GM21515 (cell line): Measurements from ENCODE around the gene OSBPL1A.
"Not testable (repeated sequence)": the region's sequence is repeated elsewhere in the genome, so short reads cannot be mapped to it uniquely, and the experiment has no call there.

Experiments used
- ATAC-seq: cut with Tn5 transposase; IDR thresholded peaks from one replicate; pipeline ENCODE4 v1.9.1; 2021; ENCODE audit not compliant: unreplicated experiment

OSBPL1A gene

DNA sequence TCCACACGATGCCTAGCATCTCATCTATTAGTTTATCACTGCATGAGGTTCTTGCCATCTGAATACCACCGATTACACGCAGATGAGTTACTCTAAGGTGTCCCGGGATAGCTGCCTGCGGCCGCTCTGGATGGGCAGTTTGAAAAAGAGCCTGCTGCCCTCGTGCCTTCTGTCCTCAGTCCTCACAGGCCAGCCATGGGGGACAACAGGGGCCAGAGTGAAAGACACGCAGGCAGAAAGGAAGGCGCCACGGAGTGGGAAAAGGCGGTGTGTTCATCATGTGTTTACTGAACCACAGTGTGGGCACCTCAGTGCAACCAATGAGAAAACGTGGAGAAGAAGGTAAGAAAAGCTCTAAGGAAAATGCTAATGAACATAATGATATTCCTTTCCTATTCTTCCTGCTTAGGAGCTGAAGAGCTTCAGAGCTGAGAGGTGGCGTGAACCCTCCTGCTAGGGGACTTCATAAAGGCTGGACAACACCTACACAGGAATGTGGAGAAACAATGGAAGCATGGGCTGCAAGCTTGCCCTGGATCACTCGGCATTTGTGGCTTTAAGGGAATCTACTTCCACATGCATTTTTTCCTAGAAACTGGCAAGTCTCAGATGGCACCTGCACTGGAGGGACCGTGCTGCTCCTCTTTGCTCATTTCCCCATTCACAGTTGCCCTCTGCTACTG is 207.8 kb downstream of the OSBPL1A start:
- ATAC-seq: no peak

DNA sequence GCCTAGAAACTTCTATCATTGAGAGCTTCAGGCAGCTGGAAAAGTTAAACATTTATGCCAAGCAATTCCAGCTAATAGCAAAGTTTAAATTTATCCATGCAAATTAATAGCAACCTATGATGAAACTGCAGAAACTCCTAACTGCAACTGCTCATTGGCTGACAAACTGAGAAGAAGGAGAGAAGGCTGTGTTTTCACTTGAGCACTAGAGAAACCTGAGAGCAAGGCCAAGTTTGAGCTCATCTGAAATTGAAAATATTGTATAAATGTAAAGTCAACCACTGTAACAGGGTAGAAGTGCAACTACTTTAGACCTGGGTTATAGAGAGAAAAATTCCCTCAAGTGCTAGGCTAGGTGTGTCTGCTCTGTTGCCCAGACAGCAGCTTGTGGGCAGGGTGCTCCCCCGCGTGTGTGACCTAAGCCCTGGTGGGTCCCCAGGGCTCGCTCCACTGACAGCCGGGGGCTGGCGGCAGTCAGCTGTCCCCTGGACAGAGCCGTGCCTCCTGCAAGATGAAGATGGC is 208.6 kb downstream of the OSBPL1A start:
- peak; percentile 80 for ATAC-seq

DNA sequence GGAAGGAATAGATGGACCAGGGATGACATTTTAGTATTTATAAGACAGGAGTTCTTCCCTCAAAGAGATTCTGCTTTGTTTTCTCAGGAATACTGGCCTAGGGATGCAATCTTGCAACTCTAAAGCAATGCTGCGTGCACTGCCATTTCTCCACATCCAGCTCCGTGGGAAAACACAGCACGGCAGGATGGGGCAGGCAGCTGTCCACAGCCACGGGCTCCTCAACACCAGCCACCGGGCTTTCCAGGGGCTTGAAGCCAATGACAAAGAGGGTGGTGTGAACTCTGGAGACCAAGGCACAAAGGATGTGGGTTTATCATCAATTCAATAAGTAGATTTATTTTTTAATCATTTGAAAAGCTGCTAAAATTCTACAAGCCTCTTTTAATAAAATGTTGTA is 209.5 kb downstream of the OSBPL1A start:
- no peak for ATAC-seq

DNA sequence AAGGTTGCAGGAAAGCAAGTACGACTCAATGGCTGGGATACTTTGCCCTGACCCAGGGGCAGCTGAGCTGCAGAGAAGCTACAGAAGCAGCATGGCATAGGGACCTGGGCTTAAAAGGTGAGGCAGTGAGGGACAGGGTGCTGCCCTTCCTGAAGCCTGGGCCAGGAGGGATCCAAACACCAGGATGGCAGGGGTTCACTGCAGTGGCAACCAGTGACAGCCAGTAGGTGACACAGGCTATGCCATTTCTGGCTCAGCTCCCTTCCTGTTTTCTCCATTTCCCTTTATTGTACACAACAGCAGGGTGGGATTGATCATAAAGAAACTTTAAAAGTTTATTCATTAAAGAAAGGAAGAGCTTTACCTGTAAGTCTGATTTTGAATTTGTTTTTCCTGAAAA is 209.9 kb downstream of the OSBPL1A start:
- no peak for ATAC-seq

DNA sequence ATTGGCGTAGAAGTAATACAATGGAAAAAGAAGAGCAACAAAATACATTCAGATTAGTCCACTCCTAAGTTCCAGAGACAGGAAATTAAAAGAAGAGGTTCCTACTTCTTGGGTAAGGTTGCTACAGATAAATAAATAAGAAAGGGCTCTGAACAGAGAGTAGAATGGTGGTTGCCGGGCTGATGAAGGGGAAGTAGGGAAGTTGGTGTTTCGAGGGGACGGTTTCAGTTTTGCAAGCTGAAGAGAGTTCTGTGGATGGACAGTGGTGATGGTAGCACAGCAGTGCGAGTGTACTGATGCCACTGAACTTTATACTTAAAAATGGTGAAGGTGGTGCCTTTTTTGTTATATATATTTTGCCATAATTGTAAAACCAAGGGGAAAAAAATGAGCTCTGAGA is 210.6 kb downstream of the OSBPL1A start:
- peak; percentile 66 for ATAC-seq

DNA sequence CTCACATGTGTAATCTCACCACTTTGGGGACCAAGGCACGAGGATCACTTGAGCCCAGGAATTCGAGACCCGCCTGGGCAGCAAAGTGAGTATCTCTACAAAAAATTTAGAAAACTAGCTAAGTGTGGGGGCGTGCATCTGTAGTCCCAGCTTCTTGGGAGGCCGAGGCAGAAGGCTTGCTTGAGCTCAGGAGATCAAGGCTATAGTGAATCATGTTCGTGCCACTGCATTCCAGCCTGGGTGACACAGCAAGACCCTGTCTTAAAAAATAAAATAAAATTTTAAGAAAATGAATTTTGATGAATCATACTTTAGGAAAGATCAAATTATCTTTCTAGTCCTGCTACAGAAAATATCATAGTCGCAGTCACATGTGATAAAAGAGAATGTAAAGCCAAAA is 211.8 kb downstream of the OSBPL1A start:
- ATAC-seq: no peak

DNA sequence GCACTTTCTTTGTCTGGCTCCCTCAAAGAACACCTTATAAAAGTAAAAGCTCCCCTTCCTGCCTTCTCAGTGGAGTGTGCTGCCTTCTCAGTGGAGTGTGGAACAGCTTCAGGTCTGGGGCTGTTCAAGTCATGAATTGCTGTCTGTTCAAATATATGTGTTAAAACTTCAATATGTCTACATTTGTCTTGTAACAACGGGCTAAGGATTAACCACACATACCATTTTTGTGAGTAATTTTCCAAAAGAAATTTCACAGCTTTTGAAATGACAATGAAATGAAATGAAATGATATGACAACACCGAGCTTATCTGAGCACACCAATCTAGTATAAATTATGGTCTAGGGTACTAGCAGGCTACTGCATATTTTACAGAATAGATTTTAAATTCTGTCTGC is 215.8 kb downstream of the OSBPL1A start:
- no peak for ATAC-seq

DNA sequence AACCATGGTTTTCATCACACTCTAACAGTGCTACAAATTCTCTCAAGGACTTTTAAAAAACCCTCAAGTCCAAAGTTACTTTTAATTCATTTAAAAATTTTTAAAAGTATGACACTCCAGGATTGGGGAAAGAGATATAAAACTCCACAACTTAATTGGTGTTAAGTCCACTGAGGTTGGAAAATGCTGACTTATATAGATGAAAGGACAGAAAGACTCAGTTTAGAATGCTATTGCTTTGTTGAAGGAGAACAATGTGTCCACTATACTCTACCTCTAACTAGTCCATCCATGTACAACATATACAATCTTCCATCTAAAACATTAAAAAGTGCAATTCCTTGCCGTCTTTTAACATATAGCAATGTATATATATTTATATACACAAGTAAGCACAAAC is 217.6 kb downstream of the OSBPL1A start:
- ATAC-seq: no peak

DNA sequence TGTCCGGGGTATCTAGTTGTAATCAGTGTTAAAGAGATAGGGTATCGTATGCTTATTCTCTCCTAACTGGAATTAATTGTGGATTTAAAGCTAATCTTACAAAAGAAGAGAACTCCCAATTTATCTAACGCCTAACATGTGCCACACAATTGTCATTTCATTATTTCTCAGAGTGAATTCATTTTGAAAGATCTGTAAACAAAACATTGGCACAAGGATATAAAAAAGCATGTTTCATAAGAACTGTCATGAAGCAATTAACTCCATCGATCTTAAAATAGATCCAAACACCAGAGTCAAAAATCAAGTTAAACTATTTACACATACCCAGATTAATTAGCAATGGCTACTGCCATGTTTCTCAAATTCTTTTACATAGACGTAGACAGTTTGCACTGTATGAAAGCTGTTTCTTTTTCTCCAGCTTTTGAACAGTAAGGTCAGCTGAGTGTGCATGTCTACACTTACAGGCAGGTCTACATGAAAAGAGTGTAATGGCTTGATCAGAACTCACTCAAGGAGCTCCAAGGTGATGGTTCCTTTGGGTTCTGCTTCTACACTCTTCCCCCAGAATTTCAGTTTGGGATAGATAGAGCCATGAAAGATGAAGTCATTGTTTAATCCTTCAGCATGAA is 220.0 kb downstream of the OSBPL1A start:
- no peak for ATAC-seq

DNA sequence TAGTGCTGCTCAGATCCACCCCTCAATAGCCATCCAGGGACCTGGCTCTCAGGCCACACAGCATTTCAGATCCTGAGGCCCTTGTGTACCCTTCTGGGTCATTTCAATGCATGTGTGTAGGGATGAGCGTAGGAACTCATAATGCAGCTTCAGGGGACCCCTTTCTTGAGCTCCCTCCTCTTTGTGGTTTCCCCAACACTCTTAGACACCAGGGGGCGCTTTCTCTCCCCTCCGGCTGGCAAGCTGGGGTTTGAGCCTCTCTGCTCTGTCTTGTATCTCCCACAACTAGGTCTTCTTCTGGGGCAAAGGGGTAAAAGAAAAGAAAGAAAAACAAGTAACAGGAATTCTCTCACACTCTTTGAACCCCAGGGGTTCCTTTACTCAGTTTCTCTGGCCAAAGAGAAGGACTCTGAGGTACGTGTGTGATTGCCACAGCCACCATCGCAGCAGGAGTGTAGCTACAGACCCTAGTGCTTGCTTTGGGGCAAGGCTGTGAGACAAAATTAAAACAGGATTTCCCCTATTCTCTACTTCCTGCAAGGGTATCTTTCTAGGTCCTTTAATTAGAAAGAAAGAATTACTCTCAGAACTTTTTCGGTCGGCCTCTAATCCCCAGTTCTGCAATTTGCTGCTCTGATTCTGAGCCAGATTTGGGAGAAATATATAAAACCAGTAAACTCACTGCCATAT is 220.8 kb downstream of the OSBPL1A start:
- peak; percentile 80 for ATAC-seq

DNA sequence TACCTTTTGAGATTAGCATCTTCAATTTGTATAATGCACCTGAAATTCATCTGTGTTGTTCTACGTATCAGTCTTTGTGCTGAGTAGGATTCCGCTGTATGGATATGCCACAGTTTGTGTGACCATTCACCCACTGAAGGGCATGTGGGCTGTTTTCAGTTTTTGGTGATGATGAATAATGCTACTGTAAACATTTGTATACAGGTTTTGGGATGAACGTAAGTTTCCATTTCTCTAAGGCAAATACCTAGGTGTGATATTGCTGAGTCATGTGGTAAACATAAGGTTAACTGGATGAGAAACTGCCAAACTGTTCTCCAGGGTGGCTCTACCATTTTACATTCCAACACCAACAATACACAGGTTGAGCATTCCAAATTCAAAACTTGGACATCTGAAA is 223.6 kb downstream of the OSBPL1A start:
- ATAC-seq: no peak

DNA sequence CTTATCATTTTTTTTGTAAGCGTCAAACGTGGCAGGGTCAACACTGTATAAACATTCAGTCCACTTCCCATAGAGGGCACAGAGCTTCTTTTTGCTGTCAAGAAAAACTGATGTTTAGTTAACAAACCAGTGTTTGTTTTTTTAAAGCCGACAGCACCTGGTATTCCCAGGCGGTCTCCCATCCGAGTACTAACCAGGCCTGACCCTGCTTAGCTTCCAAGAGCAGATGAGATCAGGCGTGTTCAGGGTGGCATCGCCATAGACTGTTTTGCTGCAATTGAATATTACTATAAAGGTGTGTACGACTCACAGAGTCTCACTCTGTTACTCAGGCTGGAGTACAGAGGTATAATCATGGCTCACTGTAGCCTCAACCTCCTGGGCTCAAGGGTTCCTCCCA is 227.3 kb downstream of the OSBPL1A start:
- no peak for ATAC-seq

DNA sequence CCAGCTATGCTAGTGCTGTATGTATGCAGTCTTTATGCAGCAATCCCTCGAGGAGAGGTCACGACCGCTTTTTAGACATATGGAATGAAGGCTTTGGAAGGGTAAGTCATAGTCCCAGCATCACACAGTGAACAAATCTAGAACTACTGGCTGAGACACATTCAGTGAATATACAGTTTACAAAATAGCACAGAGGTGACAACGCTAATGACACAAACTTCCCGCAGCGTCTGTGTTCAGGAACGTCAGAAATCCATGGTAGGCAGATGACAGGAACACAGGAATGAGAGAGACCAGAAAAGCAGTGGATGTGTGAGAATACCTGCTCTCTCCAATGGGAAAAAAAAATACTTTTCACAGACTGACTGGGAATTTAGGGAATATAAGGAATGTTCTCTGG is 229.1 kb downstream of the OSBPL1A start:
- ATAC-seq: no peak

DNA sequence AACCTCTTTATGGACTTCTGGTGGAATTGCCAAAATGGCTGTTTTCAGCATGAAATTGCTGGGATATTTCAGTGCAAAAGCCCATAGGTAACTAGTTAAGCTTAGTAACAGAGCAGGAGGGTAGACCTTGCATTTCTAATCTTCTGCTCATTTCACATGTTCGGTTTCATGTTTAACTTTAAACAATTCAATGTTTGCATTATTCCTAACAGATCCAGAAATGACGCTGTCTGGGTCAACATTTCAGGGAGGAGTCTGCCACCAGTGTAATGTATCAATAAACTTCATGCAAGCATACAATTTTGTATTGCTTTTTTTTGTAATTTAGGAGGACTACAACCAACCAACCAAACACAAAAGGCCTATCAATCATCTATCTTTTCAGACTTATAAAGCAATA is 236.3 kb downstream of the OSBPL1A start:
- no peak for ATAC-seq

DNA sequence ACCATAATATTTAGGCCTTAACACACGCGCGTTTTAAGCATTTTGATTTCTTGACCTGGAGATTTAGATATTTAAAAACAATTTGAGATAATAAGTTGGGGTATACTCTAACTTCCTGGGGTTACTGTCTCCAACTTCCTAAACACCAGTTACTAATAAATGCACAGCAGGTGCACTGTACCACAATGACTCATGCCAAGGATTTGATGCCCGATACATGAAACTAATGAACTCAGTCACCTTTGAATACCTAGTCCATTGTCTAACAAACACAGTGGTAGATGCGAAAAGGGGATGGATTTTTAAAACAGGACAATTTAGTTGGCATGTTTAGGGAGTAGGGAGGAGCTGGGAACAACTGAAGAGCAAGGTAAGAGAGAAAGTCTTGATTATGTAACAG is 237.5 kb downstream of the OSBPL1A start:
- no peak for ATAC-seq

DNA sequence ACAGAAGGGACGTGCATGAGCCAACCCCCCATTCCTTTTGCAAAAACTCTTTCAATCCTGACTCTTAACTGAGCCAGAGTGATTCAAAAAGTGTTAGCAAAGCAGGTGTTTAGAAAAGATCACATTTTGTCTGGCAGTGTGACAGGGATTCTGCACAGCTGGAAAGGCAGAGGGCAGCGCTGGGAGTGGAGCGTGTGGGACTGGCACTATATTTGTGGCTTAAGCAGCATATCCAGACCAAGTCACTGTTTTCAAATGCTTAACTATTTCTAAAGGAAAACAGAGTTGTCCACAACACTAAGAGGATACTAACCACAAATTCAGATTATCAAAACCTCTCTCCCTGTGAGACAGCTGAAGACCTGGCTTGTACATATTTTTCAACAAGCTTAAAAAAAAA is 239.8 kb downstream of the OSBPL1A start:
- no peak for ATAC-seq

DNA sequence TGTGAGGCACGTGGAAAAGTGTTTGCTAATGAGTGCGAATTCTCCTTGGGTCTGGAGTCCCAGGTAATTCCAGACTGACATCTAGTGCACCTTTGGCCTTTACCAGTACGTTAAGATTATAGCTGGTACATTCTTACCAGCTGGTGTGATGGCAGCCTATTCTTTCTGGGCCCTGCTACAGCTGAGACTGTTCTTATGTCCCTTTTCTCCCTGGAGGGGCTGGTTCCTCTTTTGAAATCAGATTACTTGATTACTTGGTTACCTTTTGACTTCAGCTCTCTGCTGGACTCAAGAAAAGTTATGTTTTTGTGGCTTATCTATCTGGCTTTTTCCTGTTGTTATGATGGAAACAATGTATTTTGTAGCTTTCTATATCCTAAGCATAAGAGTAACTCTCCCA is 244.2 kb downstream of the OSBPL1A start:
- ATAC-seq: no peak

DNA sequence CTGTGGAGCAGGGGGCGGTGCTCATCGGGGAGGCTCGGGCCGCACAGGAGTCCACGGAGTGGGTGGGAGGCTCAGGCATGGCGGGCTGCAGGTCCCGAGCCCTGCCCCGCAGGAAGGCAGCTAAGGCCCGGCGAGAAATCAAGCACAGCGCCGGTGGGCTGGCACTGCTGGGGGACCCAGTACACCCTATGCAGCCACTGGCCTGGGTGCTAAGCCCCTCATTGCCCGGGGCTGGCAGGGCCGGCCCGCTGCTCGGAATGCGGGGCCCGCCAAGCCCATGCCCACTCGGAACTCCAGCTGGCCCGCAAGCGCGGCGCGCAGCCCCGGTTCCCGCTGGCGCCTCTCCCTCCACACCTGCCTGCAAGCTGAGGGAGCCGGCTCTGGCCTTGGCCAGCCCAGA is 248.0 kb downstream of the OSBPL1A start:
- ATAC-seq: not testable (repeated sequence)

DNA sequence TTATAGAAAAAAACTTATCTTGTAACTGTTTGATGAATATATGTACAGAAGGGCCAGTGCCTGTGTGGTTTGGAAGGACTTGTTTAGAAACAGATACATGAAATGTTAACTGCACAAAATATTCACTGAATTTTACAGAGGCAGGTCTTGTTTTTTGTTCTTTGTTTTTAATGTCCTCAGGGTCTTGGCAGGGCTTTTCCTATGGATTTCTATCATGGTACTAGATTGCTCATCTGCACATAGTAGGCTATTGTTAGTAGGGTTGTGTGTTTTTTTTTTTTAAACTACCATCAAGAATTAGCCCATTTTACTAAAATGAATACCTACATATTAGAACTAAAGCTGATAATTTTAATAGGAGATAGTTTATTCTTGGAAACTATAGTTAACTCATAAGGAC is 255.2 kb downstream of the OSBPL1A start:
- no peak for ATAC-seq

DNA sequence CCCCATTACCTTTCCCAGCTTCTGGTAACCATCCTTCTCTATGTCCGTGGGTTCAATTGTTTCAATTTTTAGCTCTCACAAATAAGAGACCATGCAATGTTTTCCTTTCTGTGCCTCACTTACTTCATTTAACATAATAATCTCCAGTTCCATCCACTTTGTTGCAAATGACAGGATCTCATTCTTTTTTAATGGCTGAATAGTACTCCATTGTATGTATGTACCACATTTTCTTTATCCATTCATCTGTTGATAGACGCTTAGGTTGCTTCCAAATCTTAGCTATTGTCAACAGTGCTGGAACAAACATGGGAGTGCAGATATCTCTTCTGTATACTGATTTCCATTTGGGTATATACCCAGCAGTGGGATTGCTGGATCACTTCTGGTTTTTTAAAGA is 256.9 kb downstream of the OSBPL1A start:
- no peak for ATAC-seq

DNA sequence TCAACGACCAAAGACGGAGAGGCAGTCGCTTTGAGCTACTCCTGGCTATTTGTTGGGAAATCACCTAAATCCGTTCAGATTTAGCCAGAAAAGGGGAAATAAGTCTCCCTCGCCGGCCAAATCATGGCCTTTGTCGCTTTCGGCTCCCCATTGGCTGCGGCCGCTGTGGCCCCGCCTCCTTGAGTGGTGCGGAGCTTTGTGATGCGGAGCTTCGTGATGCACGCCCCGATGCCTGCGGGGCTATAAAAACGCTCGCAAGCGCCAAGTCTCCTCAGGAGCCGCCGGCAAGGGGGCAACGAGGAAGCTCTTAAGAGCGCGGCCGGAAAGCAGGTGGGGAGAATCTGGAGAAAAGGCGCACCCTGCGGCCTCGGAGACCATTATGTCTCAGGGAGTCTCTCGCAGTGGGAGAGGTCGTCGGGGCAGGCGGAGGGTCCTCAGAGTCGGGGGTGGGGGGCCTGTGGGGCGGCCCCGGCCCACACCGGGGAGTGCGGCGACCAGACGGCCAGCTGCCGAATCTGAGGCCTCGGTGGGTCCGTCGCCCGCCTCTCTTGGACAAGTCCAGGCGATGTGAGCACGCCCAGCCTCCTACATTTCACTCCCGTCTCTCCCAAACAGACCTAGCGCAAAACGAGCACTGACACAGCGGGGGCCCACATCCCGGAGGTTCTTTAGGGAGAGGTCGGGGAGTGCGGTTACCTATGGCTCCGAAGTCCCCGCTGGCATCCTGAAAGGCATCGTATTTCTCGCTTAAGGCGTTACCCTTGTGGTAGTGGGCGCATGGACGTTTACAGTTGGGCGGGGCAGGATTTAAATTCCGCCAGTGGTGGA is 258.6 kb downstream of the OSBPL1A start, which contains the start of gene CABYR:
Gene CABYR (plus strand): TSS at position 274 of the 828 bp plus-strand sequence. CDS start 4,053 bp downstream, outside the sequence.
- ATAC-seq: peak; percentile 91
